Fibroblast of lung (primary cell): ENCODE data around the gene FAM151A.

ENCODE experiments used
- CTCF ChIP-seq, 2 donors: IDR thresholded peaks in 1 of 2; conservative IDR thresholded peaks in 1 of 2; 1 replicate in 1 of 2; 2 replicates in 1 of 2; pipeline ENCODE4 v1.5.1; 2011 to 2012; ENCODE audit warnings: low read length in 2 of 2, control low read depth in 1 of 2, inconsistent platforms in 1 of 2, low read depth in 1 of 2, mild to moderate bottlenecking in 1 of 2
- EZH2 ChIP-seq: IDR thresholded peaks from 2 replicates; pipeline ENCODE4 v1.5.1; 2012; ENCODE audit warnings: low read length, control low read depth, mild to moderate bottlenecking; ENCODE audit errors: missing control alignments

GRCh38 chr1:54581621-54582035 lies 41.7 kb downstream of the FAM151A start:
- TF ChIP-seq CTCF (conservative IDR thresholded peaks at IDR 0.05 in 1 of 2, IDR thresholded peaks at IDR 0.05 in 1 of 2; ENCODE audit: low read depth in 1 of 2, low read length in 2 of 2) (no peak), EZH2 (no peak)
